ENCODE results near the gene CCDC30. TPM values are rescaled to one million over a fixed set of nuclear protein-coding genes. Genes with fewer than 3 reads are reported as not detected.

Gene CCDC30
- total and polyA plus RNA-seq, 9 of the 15 experiments (the other 6 are each of a cell fraction or from before 2014, with no cell fraction given), result 0.05 to 0.91 (median 0.24) TPM

GRCh38 chr1:42657981-42658876, 195.1 kb downstream of the CCDC30 start, which contains the start of gene PPIH (continued):
- TF ChIP-seq TCF3 (CRISPR knock-in tag; IDR thresholded peaks at IDR 0.05), result peak; percentile 77
- TF ChIP-seq KDM1A (IDR thresholded peaks at IDR 0.05), result no peak
- TF ChIP-seq CBFB (CRISPR knock-in tag; IDR thresholded peaks at IDR 0.05), result 0 out of 2 replicates have a peak, but pooled peaks have one; percentile 51
- no peak for TF ChIP-seq XRCC3 (IDR thresholded peaks at IDR 0.05)
- TF ChIP-seq, protein P1, sequence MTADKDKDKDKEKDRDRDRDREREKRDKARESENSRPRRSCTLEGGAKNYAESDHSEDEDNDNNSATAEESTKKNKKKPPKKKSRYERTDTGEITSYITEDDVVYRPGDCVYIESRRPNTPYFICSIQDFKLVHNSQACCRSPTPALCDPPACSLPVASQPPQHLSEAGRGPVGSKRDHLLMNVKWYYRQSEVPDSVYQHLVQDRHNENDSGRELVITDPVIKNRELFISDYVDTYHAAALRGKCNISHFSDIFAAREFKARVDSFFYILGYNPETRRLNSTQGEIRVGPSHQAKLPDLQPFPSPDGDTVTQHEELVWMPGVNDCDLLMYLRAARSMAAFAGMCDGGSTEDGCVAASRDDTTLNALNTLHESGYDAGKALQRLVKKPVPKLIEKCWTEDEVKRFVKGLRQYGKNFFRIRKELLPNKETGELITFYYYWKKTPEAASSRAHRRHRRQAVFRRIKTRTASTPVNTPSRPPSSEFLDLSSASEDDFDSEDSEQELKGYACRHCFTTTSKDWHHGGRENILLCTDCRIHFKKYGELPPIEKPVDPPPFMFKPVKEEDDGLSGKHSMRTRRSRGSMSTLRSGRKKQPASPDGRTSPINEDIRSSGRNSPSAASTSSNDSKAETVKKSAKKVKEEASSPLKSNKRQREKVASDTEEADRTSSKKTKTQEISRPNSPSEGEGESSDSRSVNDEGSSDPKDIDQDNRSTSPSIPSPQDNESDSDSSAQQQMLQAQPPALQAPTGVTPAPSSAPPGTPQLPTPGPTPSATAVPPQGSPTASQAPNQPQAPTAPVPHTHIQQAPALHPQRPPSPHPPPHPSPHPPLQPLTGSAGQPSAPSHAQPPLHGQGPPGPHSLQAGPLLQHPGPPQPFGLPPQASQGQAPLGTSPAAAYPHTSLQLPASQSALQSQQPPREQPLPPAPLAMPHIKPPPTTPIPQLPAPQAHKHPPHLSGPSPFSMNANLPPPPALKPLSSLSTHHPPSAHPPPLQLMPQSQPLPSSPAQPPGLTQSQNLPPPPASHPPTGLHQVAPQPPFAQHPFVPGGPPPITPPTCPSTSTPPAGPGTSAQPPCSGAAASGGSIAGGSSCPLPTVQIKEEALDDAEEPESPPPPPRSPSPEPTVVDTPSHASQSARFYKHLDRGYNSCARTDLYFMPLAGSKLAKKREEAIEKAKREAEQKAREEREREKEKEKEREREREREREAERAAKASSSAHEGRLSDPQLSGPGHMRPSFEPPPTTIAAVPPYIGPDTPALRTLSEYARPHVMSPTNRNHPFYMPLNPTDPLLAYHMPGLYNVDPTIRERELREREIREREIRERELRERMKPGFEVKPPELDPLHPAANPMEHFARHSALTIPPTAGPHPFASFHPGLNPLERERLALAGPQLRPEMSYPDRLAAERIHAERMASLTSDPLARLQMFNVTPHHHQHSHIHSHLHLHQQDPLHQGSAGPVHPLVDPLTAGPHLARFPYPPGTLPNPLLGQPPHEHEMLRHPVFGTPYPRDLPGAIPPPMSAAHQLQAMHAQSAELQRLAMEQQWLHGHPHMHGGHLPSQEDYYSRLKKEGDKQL (CRISPR knock-in tag; IDR thresholded peaks at IDR 0.05; ENCODE audit: borderline replicate concordance), result no peak
- no peak for TF ChIP-seq ZBTB8A (IDR thresholded peaks at IDR 0.05; ENCODE audit: partially characterized antibody)
- TF ChIP-seq ZNF668 (CRISPR knock-in tag; IDR thresholded peaks at IDR 0.05), result peak; percentile 56; the same call in 1 of the 2 replicates
- peak; percentile 100 for TF ChIP-seq NR2C1 (IDR thresholded peaks at IDR 0.05)
- TF ChIP-seq NR2C1 (tag; IDR thresholded peaks at IDR 0.05), result peak; percentile 100
- TF ChIP-seq, protein P2, sequence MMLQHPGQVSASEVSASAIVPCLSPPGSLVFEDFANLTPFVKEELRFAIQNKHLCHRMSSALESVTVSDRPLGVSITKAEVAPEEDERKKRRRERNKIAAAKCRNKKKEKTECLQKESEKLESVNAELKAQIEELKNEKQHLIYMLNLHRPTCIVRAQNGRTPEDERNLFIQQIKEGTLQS (IDR thresholded peaks at IDR 0.05), result no peak
- TF ChIP-seq, protein P2 (CRISPR knock-in tag; conservative IDR thresholded peaks at IDR 0.05), result peak; percentile 64; the same call in 1 of the 2 replicates
- peak; percentile 89 for TF ChIP-seq CREM (IDR thresholded peaks at IDR 0.05; ENCODE audit: low read depth)
- TF ChIP-seq, protein P3, sequence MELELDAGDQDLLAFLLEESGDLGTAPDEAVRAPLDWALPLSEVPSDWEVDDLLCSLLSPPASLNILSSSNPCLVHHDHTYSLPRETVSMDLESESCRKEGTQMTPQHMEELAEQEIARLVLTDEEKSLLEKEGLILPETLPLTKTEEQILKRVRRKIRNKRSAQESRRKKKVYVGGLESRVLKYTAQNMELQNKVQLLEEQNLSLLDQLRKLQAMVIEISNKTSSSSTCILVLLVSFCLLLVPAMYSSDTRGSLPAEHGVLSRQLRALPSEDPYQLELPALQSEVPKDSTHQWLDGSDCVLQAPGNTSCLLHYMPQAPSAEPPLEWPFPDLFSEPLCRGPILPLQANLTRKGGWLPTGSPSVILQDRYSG (tag; conservative IDR thresholded peaks at IDR 0.05; ENCODE audit: low read depth), result peak; percentile 90
- peak; percentile 89 for TF ChIP-seq POLR2AphosphoS5 (IDR thresholded peaks at IDR 0.05; ENCODE audit: control insufficient read depth, insufficient read depth, low read depth, low read length)
- no peak for TF ChIP-seq CHAMP1 (IDR thresholded peaks at IDR 0.05)
- TF ChIP-seq GABPA (tag; conservative IDR thresholded peaks at IDR 0.05; ENCODE audit: low read depth), result peak; percentile 99
- TF ChIP-seq ZKSCAN1 (IDR thresholded peaks at IDR 0.05; ENCODE audit: low read depth, low read length), result peak; percentile 62; the same call in 1 of the 2 replicates
- peak; percentile 86 for TF ChIP-seq RB1 (IDR thresholded peaks at IDR 0.05; ENCODE audit: low read depth)
